Progenitor cell of endocrine pancreas (in vitro differentiated cells): ENCODE measurements around the gene ATG13. TPM values are rescaled to one million over a fixed set of nuclear protein-coding genes. Genes with fewer than 3 reads are reported as not detected.

Experiments
- DNase-seq: peaks from one replicate; pipeline ENCODE4 v3.0.0; 2021; ENCODE audit warnings: low spot score; ENCODE audit not compliant: unreplicated experiment
- H3K27ac Mint-ChIP-seq: 2 replicates; pipeline ENCODE4 v1.8.0; 2021; ENCODE audit warnings: mild to moderate bottlenecking, moderate library complexity, mixed read lengths
- H3K27me3 Mint-ChIP-seq: 2 replicates; pipeline ENCODE4 v1.8.0; 2021; ENCODE audit warnings: mixed read lengths
- H3K36me3 Mint-ChIP-seq: 2 replicates; pipeline ENCODE4 v1.8.0; 2022; ENCODE audit warnings: mixed read lengths; ENCODE audit not compliant: insufficient read depth
- H3K4me1 Mint-ChIP-seq: 2 replicates; pipeline ENCODE4 v1.8.0; 2021; ENCODE audit warnings: low read depth, mixed read lengths
- H3K4me3 Mint-ChIP-seq: 2 replicates; pipeline ENCODE4 v1.8.0; 2021; ENCODE audit warnings: low read depth, mild to moderate bottlenecking, moderate library complexity, mixed read lengths
- H3K9me3 Mint-ChIP-seq: 2 replicates; pipeline ENCODE4 v1.8.0; 2021; ENCODE audit warnings: low read depth, mixed read lengths
- CTCF ChIP-seq: fragments of 200-600 bp; sonication (generic); IDR thresholded peaks from one replicate; pipeline ENCODE4 v1.5.0; 2021; ENCODE audit warnings: antibody characterized with exemption, mild to moderate bottlenecking; ENCODE audit not compliant: unreplicated experiment
- total RNA-seq: library from RNA; stranded (reverse); gene quantifications from 2 replicates; pipeline ENCODE4 v1.2.1, GENCODE V29; 2021

The ATG13 gene
- total RNA-seq, 1 donor from 2014 or later: 69.8 TPM

DNA sequence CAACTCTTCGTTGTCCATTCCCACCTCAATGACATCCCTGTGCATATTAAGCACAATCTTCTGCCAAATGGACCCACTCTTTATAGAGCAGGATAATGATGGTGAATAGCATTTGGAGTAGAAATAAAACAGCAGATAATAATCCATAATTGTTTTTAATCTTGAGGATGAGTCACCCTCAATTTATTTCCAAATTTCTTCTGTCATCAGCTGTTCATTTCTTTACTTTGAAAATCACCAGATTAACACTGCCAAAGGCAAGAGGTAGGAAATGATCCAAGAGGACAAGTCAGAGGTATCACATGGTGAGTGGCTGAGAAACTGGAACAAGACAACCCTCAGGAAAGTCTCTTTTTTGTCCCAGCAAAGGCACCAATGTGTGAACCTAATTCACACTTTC lies 16.2 kb upstream of the ATG13 start:
- Mint-ChIP-seq H3K27me3 (no peaks in the 10 kb centered on the region), H3K36me3 (peaks cover 2% of the 10 kb centered on the region), H3K9me3 (no peaks in the 10 kb centered on the region), H3K4me1 (peaks cover 1% of the 10 kb centered on the region), H3K4me3 (no peak overlapping the region), H3K27ac (no peak overlapping the region)
- no peak for TF ChIP-seq CTCF
- DNase-seq: no peak

- Mint-ChIP-seq H3K9me3 (no peaks in the 10 kb centered on the region), H3K4me1 (no peaks in the 10 kb centered on the region), H3K4me3 (no peak overlapping the region), H3K27me3 (no peaks in the 10 kb centered on the region), H3K27ac (no peak overlapping the region), H3K36me3 (peaks cover 2% of the 10 kb centered on the region)
- DNase-seq: no peak
- TF ChIP-seq CTCF: no peak
Observed at GRCh38 chr11:46603704-46604308, 13.5 kb upstream of the ATG13 start.

DNA sequence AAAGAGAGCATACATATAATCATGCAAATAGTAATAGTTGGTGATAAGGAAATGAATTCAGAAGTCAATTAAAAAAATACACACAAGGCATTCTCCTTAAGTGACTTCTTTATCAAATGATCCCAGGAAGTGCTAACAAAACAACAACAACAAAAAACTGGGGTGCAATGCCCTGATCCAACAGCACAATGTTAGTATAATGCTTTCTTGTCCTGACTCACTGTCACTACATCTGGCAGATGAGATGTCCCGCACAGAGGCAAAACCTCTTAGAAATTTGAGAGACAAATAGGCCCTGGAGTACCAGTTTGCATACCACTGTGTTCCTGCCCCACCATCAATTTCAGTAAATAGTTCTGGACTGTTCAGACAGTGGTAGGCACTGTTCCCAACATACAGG lies 12.6 kb upstream of the ATG13 start:
- Mint-ChIP-seq H3K27ac (no peak overlapping the region), H3K9me3 (no peaks in the 10 kb centered on the region), H3K4me1 (no peaks in the 10 kb centered on the region), H3K36me3 (peaks cover 2% of the 10 kb centered on the region), H3K27me3 (no peaks in the 10 kb centered on the region), H3K4me3 (no peak overlapping the region)
- no peak for TF ChIP-seq CTCF
- no peak for DNase-seq

- H3K36me3 Mint-ChIP-seq: peaks cover 2% of the 10 kb centered on the region
- no peak for TF ChIP-seq CTCF
- no peaks in the 10 kb centered on the region for H3K4me1 Mint-ChIP-seq
- no peak for DNase-seq
- H3K4me3 Mint-ChIP-seq: no peak overlapping the region
- no peaks in the 10 kb centered on the region for H3K9me3 Mint-ChIP-seq
- H3K27me3 Mint-ChIP-seq: no peaks in the 10 kb centered on the region
- H3K27ac Mint-ChIP-seq: no peak overlapping the region
Observed at GRCh38 chr11:46607516-46607915, 9.8 kb upstream of the ATG13 start.

DNA sequence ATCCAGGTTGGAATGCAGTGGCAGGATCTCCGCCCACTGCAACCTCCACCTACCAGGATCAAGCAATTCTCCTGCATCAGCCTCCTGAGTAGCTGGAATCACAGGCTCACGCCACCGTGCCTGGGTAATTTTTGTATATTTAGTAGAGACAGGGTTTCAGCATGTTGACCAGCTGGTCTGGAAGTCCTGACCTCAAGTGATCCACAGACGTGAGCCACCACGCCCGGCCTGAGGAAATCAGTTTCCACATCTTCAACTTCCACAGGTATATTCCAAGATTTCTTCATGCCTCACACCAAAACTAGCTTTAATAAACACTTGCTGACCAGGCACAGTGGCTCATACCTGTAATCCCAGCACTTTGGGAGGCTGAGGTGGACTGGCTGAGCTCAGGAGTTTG lies 8.0 kb upstream of the ATG13 start:
- TF ChIP-seq CTCF: no peak
- H3K9me3 Mint-ChIP-seq: no peaks in the 10 kb centered on the region
- no peaks in the 10 kb centered on the region for H3K36me3 Mint-ChIP-seq
- no peak overlapping the region for H3K4me3 Mint-ChIP-seq
- H3K4me1 Mint-ChIP-seq: no peaks in the 10 kb centered on the region
- no peak for DNase-seq
- no peak overlapping the region for H3K27ac Mint-ChIP-seq
- H3K27me3 Mint-ChIP-seq: no peaks in the 10 kb centered on the region
